GM18505 (cell line): ENCODE results near the gene MVB12B.

Experiments
- ATAC-seq: cut with Tn5 transposase; IDR thresholded peaks from one replicate; pipeline ENCODE4 v1.9.1; 2021; ENCODE audit not compliant: unreplicated experiment
- POLR2A ChIP-seq: IDR thresholded peaks from 4 replicates; pipeline ENCODE4 v1.6.1; 2011; ENCODE audit warnings: borderline replicate concordance; ENCODE audit not compliant: insufficient read depth, insufficient read length; ENCODE audit errors: extremely low read depth

Gene MVB12B

DNA sequence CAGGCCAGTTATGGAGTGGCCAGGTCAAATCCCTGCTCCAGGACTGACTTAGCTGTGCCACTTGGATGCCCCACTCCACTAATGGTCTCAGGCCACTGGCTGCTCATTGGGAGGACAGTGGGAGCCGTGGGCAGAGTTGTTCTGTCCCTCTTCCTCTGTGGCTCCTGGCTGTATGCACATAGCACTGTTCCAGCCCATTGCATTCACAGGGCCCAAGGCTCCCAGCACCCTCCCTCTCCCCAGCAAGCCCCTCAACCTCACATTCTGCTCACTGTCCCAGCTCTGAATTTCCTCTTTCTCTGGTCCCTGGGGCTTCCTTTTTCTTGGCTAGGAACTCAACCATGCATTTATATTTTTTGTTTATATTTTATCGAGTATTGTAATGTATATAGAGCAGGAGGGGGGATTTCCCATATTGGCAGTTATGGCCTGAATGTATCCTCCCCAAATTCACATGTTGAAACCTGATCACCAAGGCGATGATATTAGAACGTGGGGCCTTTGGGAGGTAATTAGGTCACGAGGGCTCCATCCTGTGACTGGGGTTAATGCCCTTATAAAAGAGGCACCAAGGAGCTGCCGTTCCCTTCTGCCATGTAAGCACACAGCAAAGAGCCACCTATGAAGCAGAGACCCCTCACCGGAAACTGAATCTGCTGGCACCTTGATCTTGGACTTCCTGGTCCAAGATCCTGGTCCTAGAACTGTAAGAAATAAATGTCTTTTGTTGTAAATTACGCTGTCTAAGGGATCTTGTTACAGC lies 17.0 kb upstream of the MVB12B start:
- ATAC-seq = no peak
- TF ChIP-seq POLR2A = no peak

- TF ChIP-seq POLR2A = no peak
- no peak for ATAC-seq
These were observed 13.8 kb upstream of the MVB12B start for GRCh38 chr9:126312584-126313551.

DNA sequence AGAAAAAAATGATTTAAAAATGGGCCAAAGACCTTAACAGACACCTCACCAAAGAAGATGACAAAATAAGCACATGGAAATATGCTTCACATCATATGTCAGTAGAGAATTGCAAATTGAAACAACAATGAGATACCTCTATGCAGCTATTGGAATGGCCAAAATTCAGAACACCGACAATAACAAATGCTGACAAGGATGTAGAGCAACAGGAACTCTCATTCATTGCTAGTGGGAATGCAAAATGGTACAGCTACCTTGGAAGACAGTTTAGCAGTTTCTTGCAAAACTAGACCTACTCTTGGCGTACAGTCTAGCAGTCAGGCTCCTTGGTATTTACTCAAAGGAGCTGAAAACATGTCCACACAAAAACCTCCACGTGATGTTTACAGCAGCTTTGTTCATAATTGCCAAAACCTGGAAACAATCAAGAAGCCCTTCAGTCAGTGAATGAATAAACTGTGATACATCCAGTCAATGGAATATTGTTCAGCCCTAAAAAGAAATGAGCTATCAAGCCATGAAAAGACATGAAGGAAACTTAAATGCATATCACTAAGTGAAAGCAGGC lies 10.5 kb upstream of the MVB12B start:
- TF ChIP-seq POLR2A = no peak
- ATAC-seq = no peak

GRCh38 chr9:126317513-126317912 lies 9.1 kb upstream of the MVB12B start:
- no peak for TF ChIP-seq POLR2A
- no peak for ATAC-seq

GRCh38 chr9:126318858-126319257 lies 7.8 kb upstream of the MVB12B start:
- TF ChIP-seq POLR2A = no peak
- no peak for ATAC-seq

GRCh38 chr9:126319671-126320070 lies 7.0 kb upstream of the MVB12B start:
- ATAC-seq = no peak
- TF ChIP-seq POLR2A = no peak

DNA sequence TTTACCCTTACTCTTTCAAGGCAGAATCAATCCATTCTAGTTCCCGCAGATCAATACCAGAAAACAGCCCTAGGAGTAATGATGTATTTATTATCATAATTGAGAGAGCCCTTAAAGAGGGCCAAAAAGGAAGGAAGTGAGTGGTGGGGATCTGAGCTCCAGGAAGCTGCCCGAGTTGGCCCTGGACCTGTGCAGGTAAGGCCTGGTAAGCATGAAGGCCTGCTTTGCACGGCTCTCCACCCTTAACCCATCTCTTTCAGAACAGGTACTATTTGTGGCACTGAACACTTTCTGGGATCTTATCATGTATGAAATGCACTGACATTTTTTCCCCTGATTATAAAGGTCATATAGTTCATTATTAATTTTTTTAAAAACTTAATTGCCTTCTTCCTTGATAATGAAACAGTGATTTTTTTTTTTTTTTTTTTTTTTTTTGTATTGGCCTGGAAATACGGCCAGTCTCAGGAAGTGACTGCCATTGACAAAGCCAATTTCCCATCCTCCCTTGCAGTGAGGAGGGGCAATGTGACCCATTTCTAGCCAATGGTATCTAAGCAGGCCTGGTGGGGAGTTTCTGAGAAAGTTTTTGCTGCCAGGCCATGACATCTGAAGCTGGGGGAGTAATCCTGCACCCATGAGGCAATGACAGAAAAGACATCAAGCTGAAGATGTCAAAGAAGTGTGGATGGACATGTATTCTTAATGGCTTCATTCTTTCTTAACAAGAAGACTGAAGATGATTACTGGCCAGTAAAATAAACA lies 6.3 kb upstream of the MVB12B start:
- no peak for ATAC-seq
- TF ChIP-seq POLR2A = no peak

GRCh38 chr9:126321742-126322141 lies 4.9 kb upstream of the MVB12B start:
- no peak for ATAC-seq
- TF ChIP-seq POLR2A = no peak

- no peak for ATAC-seq
- no peak for TF ChIP-seq POLR2A
These were observed 808 bp upstream of the MVB12B start for GRCh38 chr9:126325821-126326220.

DNA sequence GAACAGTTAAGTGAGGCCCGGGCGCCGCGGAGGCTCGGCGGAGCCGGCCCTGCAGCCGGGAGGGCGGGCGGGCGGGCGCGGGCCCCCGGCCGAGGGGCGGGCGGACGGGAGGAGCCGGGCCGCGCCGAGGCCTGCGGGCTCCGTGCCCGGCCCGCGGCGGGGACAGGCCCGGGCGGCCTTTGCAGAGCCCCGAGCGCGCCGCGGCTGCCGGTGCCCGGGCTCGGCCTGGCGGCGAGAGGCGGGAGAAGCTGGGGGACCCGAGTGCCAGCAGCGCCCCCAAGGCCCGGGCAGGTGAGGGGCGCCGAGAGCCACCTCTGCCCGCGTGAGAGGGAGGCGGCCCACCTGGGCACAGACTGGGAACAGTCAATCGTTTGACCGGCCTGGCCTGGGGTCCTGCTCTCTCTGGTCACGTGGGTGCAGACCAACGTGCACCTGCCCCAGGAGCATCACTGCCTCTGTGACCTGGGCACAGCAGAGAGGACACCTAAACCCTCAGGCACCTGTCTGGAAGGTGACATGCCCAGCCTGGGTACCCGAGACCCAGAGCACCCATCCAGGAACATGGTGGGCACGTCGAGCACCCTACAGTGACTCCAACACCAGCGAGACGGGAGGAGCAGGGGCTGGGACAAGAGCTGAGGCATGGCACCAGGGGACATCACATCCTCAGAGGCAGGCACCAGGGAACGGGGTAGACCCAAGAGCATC lies 531 bp downstream of the MVB12B start:
- no peak for ATAC-seq
- TF ChIP-seq POLR2A = no peak

- TF ChIP-seq POLR2A = no peak
- ATAC-seq = no peak
These were observed 1.1 kb downstream of the MVB12B start for GRCh38 chr9:126327714-126328185.

DNA sequence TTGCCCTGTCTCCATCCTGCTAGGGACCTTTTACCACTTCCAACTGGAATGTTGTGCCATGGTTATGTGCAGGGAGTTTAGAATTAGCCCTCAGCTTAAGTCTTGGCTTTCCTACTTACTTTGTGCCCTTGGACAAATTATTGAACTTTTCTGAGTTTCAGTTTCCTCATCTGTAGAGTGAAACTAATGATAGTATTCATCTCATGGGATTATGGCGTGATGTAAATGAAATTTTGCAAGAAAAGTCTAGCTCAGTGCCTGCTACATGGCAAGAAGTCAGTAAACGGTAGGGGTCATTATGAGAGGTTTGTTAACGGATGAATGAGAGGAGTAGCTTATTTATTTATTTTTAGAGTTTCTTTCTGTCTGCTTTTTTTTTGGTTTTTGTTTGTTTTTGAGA lies 1.8 kb downstream of the MVB12B start:
- ATAC-seq = no peak
- no peak for TF ChIP-seq POLR2A
